ENCODE results near the gene FAM217A. TPM values are rescaled to one million over a fixed set of nuclear protein-coding genes. Genes with fewer than 3 reads are reported as not detected.

The FAM217A gene
- total and polyA plus RNA-seq, 3 experiments from 2014 or later = not detected

GRCh38 chr6:4029687-4030086, 49.2 kb downstream of the FAM217A start:
- Mint-ChIP-seq H3K36me3 (peaks cover 12 to 61% (median 26%) of the 10 kb centered on the region in 3 donors), H3K4me1 (peaks cover 71 to 92% (median 91%) of the 10 kb centered on the region in 3 donors), H3K27ac (peak overlapping the region in 3 of 8 donors; percentile 49 to 79 (median 63)), H3K4me3 (peak overlapping the region in 1 of 7 donors; percentile 1), H3K9me3 (no peaks in the 10 kb centered on the region), H3K27me3 (no peaks in the 10 kb centered on the region)
- no peaks in the 10 kb centered on the region for H3K27me3 ChIP-seq (ENCODE audit: insufficient read depth, low read length, poor library complexity, severe bottlenecking)
- H3K4me1 ChIP-seq (ENCODE audit: insufficient read depth, low read length) = peaks cover 57% of the 10 kb centered on the region
- ChIA-PET POLR2A (no interaction called here), CTCF (no interaction called here)
- peaks cover 20% of the 10 kb centered on the region for H3K36me3 ChIP-seq (ENCODE audit: insufficient read depth, low read length)
- no peaks in the 10 kb centered on the region for H3K9me3 ChIP-seq (ENCODE audit: low read length)
- H3K4me3 ChIP-seq (ENCODE audit: low read length) = no peak overlapping the region
- DNase-seq = no peak
- no peak overlapping the region for H3K27ac ChIP-seq (ENCODE audit: low read depth, low read length)

DNA sequence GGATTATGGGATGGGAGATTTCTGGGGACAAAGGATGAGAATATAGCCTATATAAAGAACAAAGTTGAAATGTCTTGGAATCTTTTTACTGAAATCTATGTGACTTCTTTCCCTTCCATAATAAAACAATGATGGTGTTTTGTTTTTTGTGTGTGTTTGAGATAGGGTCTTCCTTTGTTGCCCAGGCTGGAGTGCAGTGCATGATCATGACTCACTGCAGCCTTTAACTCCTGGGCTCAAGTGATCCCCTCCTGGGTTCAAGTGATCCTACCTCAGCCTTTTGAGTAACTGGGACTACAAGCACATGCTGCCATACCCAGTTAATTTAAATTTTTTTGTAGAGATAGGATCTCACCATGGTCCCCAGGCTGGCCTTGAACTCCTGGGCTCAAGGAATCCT, 50.9 kb downstream of the FAM217A start:
- H3K4me3 ChIP-seq (ENCODE audit: low read length) = no peak overlapping the region
- H3K36me3 ChIP-seq (ENCODE audit: insufficient read depth, low read length) = peaks cover 20% of the 10 kb centered on the region
- Mint-ChIP-seq H3K36me3 (peaks cover 12 to 60% (median 26%) of the 10 kb centered on the region in 3 donors), H3K27ac (no peak overlapping the region), H3K4me1 (peaks cover 72 to 94% (median 90%) of the 10 kb centered on the region in 3 donors), H3K9me3 (no peaks in the 10 kb centered on the region), H3K4me3 (peak overlapping the region in 2 of 7 donors; percentile 22 to 31), H3K27me3 (no peaks in the 10 kb centered on the region)
- H3K27me3 ChIP-seq (ENCODE audit: insufficient read depth, low read length, poor library complexity, severe bottlenecking) = no peaks in the 10 kb centered on the region
- peaks cover 73% of the 10 kb centered on the region for H3K4me1 ChIP-seq (ENCODE audit: insufficient read depth, low read length)
- POLR2A ChIA-PET = no interaction called here
- no peak overlapping the region for H3K27ac ChIP-seq (ENCODE audit: low read depth, low read length)
- no peak for DNase-seq
- H3K9me3 ChIP-seq (ENCODE audit: low read length) = no peaks in the 10 kb centered on the region
- CTCF ChIA-PET = no interaction called here

DNA sequence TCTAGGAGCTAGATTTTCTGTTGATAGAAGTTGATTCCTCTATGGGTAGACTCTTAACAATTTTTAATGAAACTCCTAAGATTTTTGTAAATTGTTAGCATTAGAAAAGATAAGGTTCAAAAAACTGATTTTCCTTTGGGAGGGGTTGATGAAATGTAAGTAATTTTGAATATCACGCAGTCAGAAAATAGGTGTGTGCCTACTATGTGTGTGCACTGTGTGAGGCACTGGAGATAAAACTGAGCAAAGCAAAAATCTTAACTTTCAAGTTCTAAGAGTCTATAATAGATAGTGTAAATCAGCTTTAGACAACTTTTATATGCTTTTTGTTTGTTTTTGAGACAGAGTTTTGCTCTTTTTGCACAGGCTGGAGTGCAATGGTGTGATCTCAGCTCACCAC, 53.3 kb downstream of the FAM217A start:
- H3K4me3 Mint-ChIP-seq = peak overlapping the region in 3 of 7 donors; percentile 2 to 28 (median 12)
- H3K9me3 Mint-ChIP-seq = no peaks in the 10 kb centered on the region
- peaks cover 73 to 93% (median 89%) of the 10 kb centered on the region in 3 donors for H3K4me1 Mint-ChIP-seq
- ChIA-PET CTCF (interaction anchor here (0.8 kb wide), 1 partner anchor 10 kb away, joined by 4 read pairs; no protein-coding TSS in a partner anchor), POLR2A (interaction anchor here (0.8 kb wide), 1 partner anchor 15 kb away, joined by 3 read pairs; no protein-coding TSS in a partner anchor)
- H3K27ac Mint-ChIP-seq = peak overlapping the region in 1 of 8 donors; percentile 45
- no peaks in the 10 kb centered on the region for H3K27me3 Mint-ChIP-seq
- H3K27me3 ChIP-seq (ENCODE audit: insufficient read depth, low read length, poor library complexity, severe bottlenecking) = no peaks in the 10 kb centered on the region
- no peaks in the 10 kb centered on the region for H3K9me3 ChIP-seq (ENCODE audit: low read length)
- peaks cover 0 to 53% (median 11%) of the 10 kb centered on the region in 3 donors for H3K36me3 Mint-ChIP-seq
- H3K27ac ChIP-seq (ENCODE audit: low read depth, low read length) = no peak overlapping the region
- peaks cover 79% of the 10 kb centered on the region for H3K4me1 ChIP-seq (ENCODE audit: insufficient read depth, low read length)
- DNase-seq = no peak
- no peaks in the 10 kb centered on the region for H3K36me3 ChIP-seq (ENCODE audit: insufficient read depth, low read length)
- H3K4me3 ChIP-seq (ENCODE audit: low read length) = no peak overlapping the region

GRCh38 chr6:4023240-4023639, 55.7 kb downstream of the FAM217A start:
- Mint-ChIP-seq H3K36me3 (peaks cover 0 to 47% (median 5%) of the 10 kb centered on the region in 3 donors), H3K4me3 (peak overlapping the region; percentile 69 to 99 (median 95)), H3K27ac (peak overlapping the region; percentile 34 to 100 (median 98)), H3K27me3 (no peaks in the 10 kb centered on the region), H3K9me3 (no peaks in the 10 kb centered on the region), H3K4me1 (peaks cover 66 to 87% (median 78%) of the 10 kb centered on the region in 3 donors)
- ChIA-PET POLR2A (no interaction called here), CTCF (interaction anchor here (1.0 to 1.1 kb wide), 2 partner anchors 9 to 132 kb away, joined by 3 to 4 read pairs; no protein-coding TSS in a partner anchor)
- Histone ChIP-seq H3K4me1 (ENCODE audit: insufficient read depth, low read length) (peaks cover 72% of the 10 kb centered on the region), H3K27me3 (ENCODE audit: insufficient read depth, low read length, poor library complexity, severe bottlenecking) (no peaks in the 10 kb centered on the region), H3K27ac (ENCODE audit: low read depth, low read length) (peak overlapping the region; percentile 93), H3K9me3 (ENCODE audit: low read length) (no peaks in the 10 kb centered on the region), H3K36me3 (ENCODE audit: insufficient read depth, low read length) (no peaks in the 10 kb centered on the region), H3K4me3 (ENCODE audit: low read length) (no peak overlapping the region)
- DNase-seq = no peak

- H3K9me3 Mint-ChIP-seq = no peaks in the 10 kb centered on the region
- H3K4me3 ChIP-seq (ENCODE audit: low read length) = peak overlapping the region; percentile 79
- peak overlapping the region; percentile 97 to 100 (median 100) for H3K27ac Mint-ChIP-seq
- no peaks in the 10 kb centered on the region for H3K9me3 ChIP-seq (ENCODE audit: low read length)
- ChIA-PET CTCF (interaction anchor here (0.7 to 2.2 kb wide), 32 partner anchors 9 to 1349 kb away, joined by 3 to 26 read pairs (median 4); partner anchors contain the start of gene FAM50B), POLR2A (interaction anchor here (0.6 to 2.5 kb wide), 10 partner anchors 8 to 763 kb away, joined by 3 to 37 read pairs (median 4); partner anchors contain the start of genes ECI2, FAM50B and PSMG4)
- H3K36me3 Mint-ChIP-seq = peaks cover 0 to 44% (median 5%) of the 10 kb centered on the region in 3 donors
- peak overlapping the region; percentile 95 to 99 (median 99) for H3K4me3 Mint-ChIP-seq
- H3K4me1 Mint-ChIP-seq = peaks cover 65 to 86% (median 78%) of the 10 kb centered on the region in 3 donors
- no peaks in the 10 kb centered on the region for H3K27me3 ChIP-seq (ENCODE audit: insufficient read depth, low read length, poor library complexity, severe bottlenecking)
- peaks cover 69% of the 10 kb centered on the region for H3K4me1 ChIP-seq (ENCODE audit: insufficient read depth, low read length)
- peak overlapping the region; percentile 93 for H3K27ac ChIP-seq (ENCODE audit: low read depth, low read length)
- H3K27me3 Mint-ChIP-seq = no peaks in the 10 kb centered on the region
- peak in 2 of 5 donors; percentile 30 to 40 for DNase-seq
- no peaks in the 10 kb centered on the region for H3K36me3 ChIP-seq (ENCODE audit: insufficient read depth, low read length)
Measured at GRCh38 chr6:4021854-4022695, 56.9 kb downstream of the FAM217A start.

DNA sequence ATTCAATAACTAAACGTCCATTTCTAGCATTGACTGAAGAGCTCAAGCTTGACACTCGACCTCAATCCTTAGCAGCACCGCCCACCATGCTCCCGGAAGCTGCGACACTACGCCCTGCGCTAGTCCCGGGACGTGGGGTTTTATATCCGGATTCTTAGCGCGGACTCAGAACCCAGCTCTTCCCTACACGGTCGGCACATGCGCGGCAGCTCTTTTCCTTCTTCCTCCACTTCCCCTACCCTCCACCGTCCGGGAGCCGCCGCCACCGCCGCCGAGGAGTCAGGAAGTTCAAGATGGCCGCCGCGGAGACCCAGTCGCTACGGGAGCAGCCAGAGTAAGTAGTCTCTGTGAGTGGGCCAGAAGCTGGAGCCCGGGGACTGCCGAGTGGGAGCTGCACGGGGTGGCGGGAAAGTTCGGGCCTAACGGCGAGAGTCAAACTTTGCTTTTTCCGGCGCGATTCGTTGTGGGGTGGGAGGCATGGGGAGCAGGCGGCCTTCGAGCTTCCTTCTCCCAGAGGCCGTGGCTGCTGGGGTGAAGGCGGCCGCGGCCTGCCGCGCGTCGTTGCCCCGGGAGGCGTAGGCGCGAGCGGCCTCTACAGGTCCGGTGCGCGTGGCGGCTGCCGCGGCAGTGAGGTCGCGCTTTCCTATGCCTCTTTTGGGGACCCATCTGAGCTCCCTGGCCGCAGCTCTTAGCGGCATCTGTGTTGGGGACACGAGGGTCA, 57.6 kb downstream of the FAM217A start:
- peaks cover 61 to 83% (median 74%) of the 10 kb centered on the region in 3 donors for H3K4me1 Mint-ChIP-seq
- ChIA-PET CTCF (interaction anchor here (0.7 to 2.2 kb wide), 39 partner anchors 9 to 1348 kb away, joined by 3 to 26 read pairs (median 4); partner anchors contain the start of gene FAM50B), POLR2A (interaction anchor here (0.6 to 2.5 kb wide), 12 partner anchors 9 to 1256 kb away, joined by 3 to 37 read pairs (median 4); partner anchors contain the start of genes ECI2, FAM50B, PSMG4 and WRNIP1)
- peaks cover 64% of the 10 kb centered on the region for H3K4me1 ChIP-seq (ENCODE audit: insufficient read depth, low read length)
- peaks cover 0 to 38% (median 0%) of the 10 kb centered on the region in 3 donors for H3K36me3 Mint-ChIP-seq
- H3K27me3 ChIP-seq (ENCODE audit: insufficient read depth, low read length, poor library complexity, severe bottlenecking) = no peaks in the 10 kb centered on the region
- H3K9me3 Mint-ChIP-seq = no peaks in the 10 kb centered on the region
- peak; percentile 75 to 88 (median 82) for DNase-seq
- H3K4me3 ChIP-seq (ENCODE audit: low read length) = peak overlapping the region; percentile 79
- H3K4me3 Mint-ChIP-seq = peak overlapping the region; percentile 95 to 99 (median 99)
- peak overlapping the region; percentile 93 for H3K27ac ChIP-seq (ENCODE audit: low read depth, low read length)
- no peaks in the 10 kb centered on the region for H3K27me3 Mint-ChIP-seq
- H3K27ac Mint-ChIP-seq = peak overlapping the region; percentile 97 to 100 (median 100)
- no peaks in the 10 kb centered on the region for H3K36me3 ChIP-seq (ENCODE audit: insufficient read depth, low read length)
- H3K9me3 ChIP-seq (ENCODE audit: low read length) = no peaks in the 10 kb centered on the region

GRCh38 chr6:4020822-4021132, 58.2 kb downstream of the FAM217A start:
- no peaks in the 10 kb centered on the region for H3K9me3 ChIP-seq (ENCODE audit: low read length)
- H3K4me3 ChIP-seq (ENCODE audit: low read length) = peak overlapping the region; percentile 79
- H3K27me3 ChIP-seq (ENCODE audit: insufficient read depth, low read length, poor library complexity, severe bottlenecking) = no peaks in the 10 kb centered on the region
- POLR2A ChIA-PET = interaction anchor here (0.6 to 2.5 kb wide), 11 partner anchors 10 to 1255 kb away, joined by 3 to 37 read pairs (median 3); partner anchors contain the start of genes ECI2, FAM50B, PSMG4 and WRNIP1
- peak overlapping the region; percentile 93 for H3K27ac ChIP-seq (ENCODE audit: low read depth, low read length)
- H3K4me1 ChIP-seq (ENCODE audit: insufficient read depth, low read length) = peaks cover 69% of the 10 kb centered on the region
- Mint-ChIP-seq H3K9me3 (no peaks in the 10 kb centered on the region), H3K4me1 (peaks cover 66 to 87% (median 78%) of the 10 kb centered on the region in 3 donors), H3K4me3 (peak overlapping the region; percentile 95 to 99 (median 99)), H3K27me3 (no peaks in the 10 kb centered on the region), H3K36me3 (peaks cover 0 to 40% (median 0%) of the 10 kb centered on the region in 3 donors), H3K27ac (peak overlapping the region; percentile 97 to 100 (median 100))
- CTCF ChIA-PET = interaction anchor here (0.8 to 2.2 kb wide), 24 partner anchors 8 to 935 kb away, joined by 3 to 26 read pairs (median 4); partner anchors contain the start of gene FAM50B
- no peaks in the 10 kb centered on the region for H3K36me3 ChIP-seq (ENCODE audit: insufficient read depth, low read length)
- DNase-seq = no peak

All from CD8-positive, alpha-beta memory T cell (primary cell).